ENCODE measurements around the gene COX5A. TPM values are rescaled to one million over a fixed set of nuclear protein-coding genes. Genes with fewer than 3 reads are reported as not detected.

COX5A gene
- total RNA-seq, 1 experiment from 2014 or later = 144 TPM

DNA sequence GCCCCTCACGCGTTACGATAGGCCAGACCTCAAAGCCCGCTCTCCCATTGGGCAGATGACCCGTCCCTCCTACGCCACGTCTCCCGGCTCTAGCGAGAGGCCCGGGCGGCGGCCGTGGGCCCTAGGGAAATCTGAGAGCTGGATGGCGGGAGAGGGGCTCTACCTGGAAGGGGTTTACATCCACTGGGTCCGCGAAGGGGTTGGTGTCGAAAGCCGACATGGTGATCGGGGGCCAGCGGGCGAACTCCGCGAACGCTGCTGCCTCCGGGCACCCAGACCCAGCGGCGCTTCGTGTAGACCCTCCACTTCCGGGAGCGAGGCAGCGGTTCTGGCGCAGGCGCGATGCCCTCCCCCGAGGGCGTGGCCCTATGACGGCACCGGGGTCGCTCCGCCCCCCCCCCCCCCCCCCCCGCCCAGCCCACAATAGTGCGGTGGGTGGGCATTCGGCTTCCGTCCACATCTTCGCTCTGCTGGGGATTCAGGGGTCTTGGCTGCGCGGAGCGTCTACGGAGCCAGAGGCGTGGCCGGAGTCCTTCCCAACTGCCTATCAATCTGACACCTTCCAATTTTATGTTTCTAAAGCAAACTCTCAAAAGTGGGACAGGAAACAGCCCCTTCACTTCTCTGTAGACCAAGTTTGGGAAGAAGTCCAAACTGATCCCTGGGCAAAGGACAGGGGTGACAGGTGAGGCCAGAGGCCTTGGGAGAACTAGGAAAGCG lies 64.7 kb downstream of the COX5A start, which contains the start of gene SCAMP2:
TSS of gene SCAMP2 (minus strand) at position 330 of the 720 bp plus-strand sequence. CDS start at position 220, 110 bp downstream.
- DNase-seq (ENCODE audit: low read depth) = peak; percentile 93

DNA sequence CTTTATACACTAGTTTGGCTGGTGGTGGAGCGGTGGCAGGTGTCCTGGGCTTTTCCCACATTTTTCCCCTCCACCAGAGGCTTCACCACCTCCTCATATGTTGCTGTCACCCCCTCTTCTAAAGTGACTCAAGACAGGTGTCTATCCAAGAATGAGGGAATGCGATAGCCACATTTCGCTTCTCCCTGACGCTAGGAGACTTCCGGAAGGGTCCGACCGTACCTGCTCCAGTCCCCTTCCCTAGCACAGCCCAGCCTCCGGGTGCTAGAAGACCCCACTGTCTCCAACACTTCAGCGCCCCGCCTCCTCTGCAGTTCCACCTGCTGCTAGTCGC lies 65.2 kb downstream of the COX5A start:
- no peak for DNase-seq (ENCODE audit: low read depth)

DNA sequence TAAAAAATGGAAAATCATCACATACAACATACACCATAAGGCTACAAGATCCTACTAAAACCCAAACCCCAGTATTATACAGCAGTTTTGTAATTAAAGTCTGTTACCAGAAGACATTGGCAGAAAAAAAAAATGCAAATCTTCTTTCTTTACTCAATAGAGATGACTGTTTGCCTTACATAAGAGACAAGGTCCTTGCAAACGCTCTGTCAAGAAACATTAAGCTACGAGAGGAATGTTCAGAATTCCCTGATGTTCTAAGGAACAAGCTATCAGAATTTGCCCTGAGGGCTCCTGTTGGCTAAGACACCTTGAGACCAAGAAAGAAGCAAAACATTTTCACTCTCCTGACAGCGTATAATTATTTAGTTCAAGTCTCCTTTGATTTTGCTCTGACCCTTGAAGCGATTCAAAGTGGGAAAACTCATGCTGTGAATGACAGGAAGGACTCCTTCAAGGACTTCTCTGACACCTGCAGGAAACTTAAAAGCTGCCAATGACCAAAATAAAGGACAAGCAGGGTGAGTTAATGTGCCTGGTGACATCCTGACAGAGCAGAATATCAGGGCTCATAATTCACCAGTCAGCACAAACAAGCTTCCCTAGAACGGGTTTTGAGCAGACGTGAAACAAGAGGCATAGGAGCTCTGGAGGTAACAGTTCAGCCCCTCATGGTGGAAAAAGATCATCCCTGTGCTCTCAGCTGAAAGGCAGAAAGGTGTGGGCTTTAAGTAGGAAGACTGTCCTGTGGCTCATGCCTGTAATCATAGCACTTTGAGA lies 67.2 kb downstream of the COX5A start:
- peak; percentile 35 for DNase-seq (ENCODE audit: low read depth)

Other genes starting within 250 kb of the COX5A start
- gene EDC3, start 242.0 kb downstream of the COX5A start, total RNA-seq (2014; rRNA removed; shearing (Covaris generic)) = 4.7 and 9.8 TPM in 2 replicates
- 1.4 and 3.3 TPM in 2 replicates for gene CYP1A1, start 212.5 kb downstream of the COX5A start, total RNA-seq (2014; rRNA removed; shearing (Covaris generic))
- gene CYP1A2, start 189.2 kb downstream of the COX5A start, total RNA-seq (2014; rRNA removed; shearing (Covaris generic)) = not detected in 2 replicates
- gene CSK, start 156.0 kb downstream of the COX5A start, total RNA-seq (2014; rRNA removed; shearing (Covaris generic)) = 9.4 and 23.8 TPM in 2 replicates
- gene LMAN1L, start 125.2 kb downstream of the COX5A start, total RNA-seq (2014; rRNA removed; shearing (Covaris generic)) = not detected in 2 replicates
- gene CPLX3, start 111.4 kb downstream of the COX5A start, total RNA-seq (2014; rRNA removed; shearing (Covaris generic)) = not detected in 2 replicates
- gene ULK3, start 94.9 kb downstream of the COX5A start, total RNA-seq (2014; rRNA removed; shearing (Covaris generic)) = 10.9 and 15.3 TPM in 2 replicates
- gene SCAMP2, start 64.7 kb downstream of the COX5A start, total RNA-seq (2014; rRNA removed; shearing (Covaris generic)) = 41.5 and 60.0 TPM in 2 replicates
- 65.4 and 68.3 TPM in 2 replicates for gene MPI, start 48.0 kb downstream of the COX5A start, total RNA-seq (2014; rRNA removed; shearing (Covaris generic))
- 21.3 and 27.5 TPM in 2 replicates for gene FAM219B, start 31.2 kb downstream of the COX5A start, total RNA-seq (2014; rRNA removed; shearing (Covaris generic))
- 0.07 and 0.10 TPM in 2 replicates for gene RPP25, start 18.7 kb upstream of the COX5A start, total RNA-seq (2014; rRNA removed; shearing (Covaris generic))
- gene SCAMP5, start 57.5 kb upstream of the COX5A start, total RNA-seq (2014; rRNA removed; shearing (Covaris generic)) = 1.3 and 3.4 TPM in 2 replicates
- gene PPCDC, start 85.5 kb upstream of the COX5A start, total RNA-seq (2014; rRNA removed; shearing (Covaris generic)) = 15.9 and 25.6 TPM in 2 replicates

Data from M059J (cell line).